ENCODE data around the gene ERP44.

DNA sequence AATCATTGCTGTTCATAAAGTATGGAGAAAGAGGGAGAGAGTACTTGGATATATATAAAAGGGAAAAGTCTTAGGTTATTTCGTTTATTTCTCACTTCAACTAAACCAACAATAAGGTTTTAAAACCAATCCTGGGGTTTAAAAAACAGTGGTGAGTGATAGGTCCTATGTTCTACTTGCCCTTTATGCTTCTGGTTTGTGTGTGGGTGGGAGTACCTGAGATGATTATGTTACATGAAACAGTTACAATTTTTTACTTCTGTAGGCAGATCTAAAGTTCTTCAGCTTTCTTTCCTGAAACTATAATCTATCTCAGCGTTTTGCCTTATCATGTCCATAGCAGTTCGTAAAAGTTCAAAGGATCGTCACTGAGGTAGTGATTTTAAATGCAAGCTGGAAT is 143.2 kb downstream of the ERP44 start:
- TF ChIP-seq, protein P1, sequence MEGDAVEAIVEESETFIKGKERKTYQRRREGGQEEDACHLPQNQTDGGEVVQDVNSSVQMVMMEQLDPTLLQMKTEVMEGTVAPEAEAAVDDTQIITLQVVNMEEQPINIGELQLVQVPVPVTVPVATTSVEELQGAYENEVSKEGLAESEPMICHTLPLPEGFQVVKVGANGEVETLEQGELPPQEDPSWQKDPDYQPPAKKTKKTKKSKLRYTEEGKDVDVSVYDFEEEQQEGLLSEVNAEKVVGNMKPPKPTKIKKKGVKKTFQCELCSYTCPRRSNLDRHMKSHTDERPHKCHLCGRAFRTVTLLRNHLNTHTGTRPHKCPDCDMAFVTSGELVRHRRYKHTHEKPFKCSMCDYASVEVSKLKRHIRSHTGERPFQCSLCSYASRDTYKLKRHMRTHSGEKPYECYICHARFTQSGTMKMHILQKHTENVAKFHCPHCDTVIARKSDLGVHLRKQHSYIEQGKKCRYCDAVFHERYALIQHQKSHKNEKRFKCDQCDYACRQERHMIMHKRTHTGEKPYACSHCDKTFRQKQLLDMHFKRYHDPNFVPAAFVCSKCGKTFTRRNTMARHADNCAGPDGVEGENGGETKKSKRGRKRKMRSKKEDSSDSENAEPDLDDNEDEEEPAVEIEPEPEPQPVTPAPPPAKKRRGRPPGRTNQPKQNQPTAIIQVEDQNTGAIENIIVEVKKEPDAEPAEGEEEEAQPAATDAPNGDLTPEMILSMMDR (IDR thresholded peaks at IDR 0.05) = no peak
- TF ChIP-seq POLR2AphosphoS5 (IDR thresholded peaks at IDR 0.05; ENCODE audit: insufficient read depth in 1 of 2, low read depth in 1 of 2) = no peak
- TF ChIP-seq POLR2A (IDR thresholded peaks at IDR 0.05) = no peak

Measured in vagina (tissue), 2 donors.